Measurements from ENCODE around the gene ALG14. TPM values are rescaled to one million over a fixed set of nuclear protein-coding genes. Genes with fewer than 3 reads are reported as not detected.

Gene ALG14
- total RNA-seq, 2 experiments from 2014 or later, result 0.08 to 0.52 TPM

DNA sequence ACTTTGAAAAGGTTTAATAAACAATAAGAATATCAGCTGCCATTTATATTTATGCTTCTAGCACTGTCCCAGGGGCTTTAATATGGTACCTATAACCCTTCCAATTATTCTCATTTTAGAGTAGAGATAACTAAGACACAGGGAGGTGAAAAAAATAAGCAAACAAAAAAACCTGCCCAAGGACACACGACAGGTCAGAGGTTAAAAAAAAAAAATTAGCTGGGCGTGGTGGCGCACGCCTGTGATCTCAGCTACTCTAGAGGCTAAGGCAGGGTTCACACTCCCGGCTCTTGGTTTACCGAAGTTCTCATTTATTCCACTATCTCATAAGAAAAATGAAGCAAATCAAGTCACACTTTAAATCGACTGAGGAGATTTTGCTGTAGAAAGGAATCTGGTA lies 111.2 kb downstream of the ALG14 start:
- ATAC-seq (ENCODE audit: poor library complexity) (no peak), DNase-seq (no peak)
- H3K36me3 Mint-ChIP-seq (ENCODE audit: low read depth), result peaks cover 3% of the 10 kb centered on the region
- peak overlapping the region; percentile 94 for H3K4me3 Mint-ChIP-seq
- POLR2A ChIA-PET, result no interaction called here
- no peaks in the 10 kb centered on the region for H3K9me3 ChIP-seq (ENCODE audit: control insufficient read depth in 1 of 2, insufficient read depth in 1 of 2, low read length in 2 of 2)
- H3K4me3 ChIP-seq (ENCODE audit: low read length), result no peak overlapping the region
- TF ChIP-seq, protein P1, sequence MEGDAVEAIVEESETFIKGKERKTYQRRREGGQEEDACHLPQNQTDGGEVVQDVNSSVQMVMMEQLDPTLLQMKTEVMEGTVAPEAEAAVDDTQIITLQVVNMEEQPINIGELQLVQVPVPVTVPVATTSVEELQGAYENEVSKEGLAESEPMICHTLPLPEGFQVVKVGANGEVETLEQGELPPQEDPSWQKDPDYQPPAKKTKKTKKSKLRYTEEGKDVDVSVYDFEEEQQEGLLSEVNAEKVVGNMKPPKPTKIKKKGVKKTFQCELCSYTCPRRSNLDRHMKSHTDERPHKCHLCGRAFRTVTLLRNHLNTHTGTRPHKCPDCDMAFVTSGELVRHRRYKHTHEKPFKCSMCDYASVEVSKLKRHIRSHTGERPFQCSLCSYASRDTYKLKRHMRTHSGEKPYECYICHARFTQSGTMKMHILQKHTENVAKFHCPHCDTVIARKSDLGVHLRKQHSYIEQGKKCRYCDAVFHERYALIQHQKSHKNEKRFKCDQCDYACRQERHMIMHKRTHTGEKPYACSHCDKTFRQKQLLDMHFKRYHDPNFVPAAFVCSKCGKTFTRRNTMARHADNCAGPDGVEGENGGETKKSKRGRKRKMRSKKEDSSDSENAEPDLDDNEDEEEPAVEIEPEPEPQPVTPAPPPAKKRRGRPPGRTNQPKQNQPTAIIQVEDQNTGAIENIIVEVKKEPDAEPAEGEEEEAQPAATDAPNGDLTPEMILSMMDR (IDR thresholded peaks at IDR 0.05), result no peak
- peaks cover 6% of the 10 kb centered on the region for H3K4me1 ChIP-seq (ENCODE audit: insufficient read depth, low read length)
- no peaks in the 10 kb centered on the region for H3K27me3 Mint-ChIP-seq
- intact Hi-C loops (cut with DNase I, micrococcal nuclease), result no loop called here
- no peaks in the 10 kb centered on the region for H3K36me3 ChIP-seq (ENCODE audit: insufficient read depth, low read length)
- peak overlapping the region; percentile 83 for H3K27ac Mint-ChIP-seq
- no peaks in the 10 kb centered on the region for H3K9me3 Mint-ChIP-seq
- CTCF ChIA-PET, result no interaction called here
- peaks cover 18% of the 10 kb centered on the region for H3K4me1 Mint-ChIP-seq (ENCODE audit: low read depth)
- H3K27ac ChIP-seq (ENCODE audit: low read depth in 1 of 2, low read length in 2 of 2), result no peak overlapping the region
- no peaks in the 10 kb centered on the region for H3K27me3 ChIP-seq (ENCODE audit: control insufficient read depth in 1 of 2, insufficient read depth in 2 of 2, low read length in 2 of 2)

DNA sequence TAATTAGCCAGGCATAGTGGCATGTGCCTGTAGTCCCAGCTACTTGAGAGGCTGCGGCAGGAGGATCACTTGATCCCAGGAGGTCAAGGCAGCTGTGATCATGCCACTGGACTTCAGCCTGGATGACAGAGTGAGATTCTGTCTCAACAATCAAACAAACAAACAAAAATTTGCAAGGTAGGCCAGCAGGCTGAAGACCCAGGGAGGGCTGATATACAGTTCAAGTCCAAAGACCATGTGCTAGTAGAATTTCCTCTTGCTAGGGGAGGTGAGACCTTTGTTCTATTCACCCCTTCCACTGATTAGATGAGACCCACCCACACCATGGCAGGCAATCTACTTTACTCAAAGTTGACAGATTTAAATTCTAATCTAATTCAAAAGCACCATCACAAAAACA lies 114.7 kb downstream of the ALG14 start:
- no peaks in the 10 kb centered on the region for H3K36me3 ChIP-seq (ENCODE audit: insufficient read depth, low read length)
- Mint-ChIP-seq H3K9me3 (no peaks in the 10 kb centered on the region), H3K4me3 (no peak overlapping the region), H3K27me3 (no peaks in the 10 kb centered on the region), H3K27ac (no peak overlapping the region), H3K4me1 (ENCODE audit: low read depth) (peaks cover 17% of the 10 kb centered on the region), H3K36me3 (ENCODE audit: low read depth) (peaks cover 3% of the 10 kb centered on the region)
- H3K27ac ChIP-seq (ENCODE audit: low read depth in 1 of 2, low read length in 2 of 2), result no peak overlapping the region
- TF ChIP-seq, protein P1 (IDR thresholded peaks at IDR 0.05), result no peak
- no peak for ATAC-seq (ENCODE audit: poor library complexity)
- no peaks in the 10 kb centered on the region for H3K9me3 ChIP-seq (ENCODE audit: control insufficient read depth in 1 of 2, insufficient read depth in 1 of 2, low read length in 2 of 2)
- H3K4me1 ChIP-seq (ENCODE audit: insufficient read depth, low read length), result no peaks in the 10 kb centered on the region
- H3K4me3 ChIP-seq (ENCODE audit: low read length), result no peak overlapping the region
- no peaks in the 10 kb centered on the region for H3K27me3 ChIP-seq (ENCODE audit: control insufficient read depth in 1 of 2, insufficient read depth in 2 of 2, low read length in 2 of 2)
- CTCF ChIA-PET, result no interaction called here
- no peak for DNase-seq
- intact Hi-C loops (cut with DNase I, micrococcal nuclease), result no loop called here
- POLR2A ChIA-PET, result no interaction called here

DNA sequence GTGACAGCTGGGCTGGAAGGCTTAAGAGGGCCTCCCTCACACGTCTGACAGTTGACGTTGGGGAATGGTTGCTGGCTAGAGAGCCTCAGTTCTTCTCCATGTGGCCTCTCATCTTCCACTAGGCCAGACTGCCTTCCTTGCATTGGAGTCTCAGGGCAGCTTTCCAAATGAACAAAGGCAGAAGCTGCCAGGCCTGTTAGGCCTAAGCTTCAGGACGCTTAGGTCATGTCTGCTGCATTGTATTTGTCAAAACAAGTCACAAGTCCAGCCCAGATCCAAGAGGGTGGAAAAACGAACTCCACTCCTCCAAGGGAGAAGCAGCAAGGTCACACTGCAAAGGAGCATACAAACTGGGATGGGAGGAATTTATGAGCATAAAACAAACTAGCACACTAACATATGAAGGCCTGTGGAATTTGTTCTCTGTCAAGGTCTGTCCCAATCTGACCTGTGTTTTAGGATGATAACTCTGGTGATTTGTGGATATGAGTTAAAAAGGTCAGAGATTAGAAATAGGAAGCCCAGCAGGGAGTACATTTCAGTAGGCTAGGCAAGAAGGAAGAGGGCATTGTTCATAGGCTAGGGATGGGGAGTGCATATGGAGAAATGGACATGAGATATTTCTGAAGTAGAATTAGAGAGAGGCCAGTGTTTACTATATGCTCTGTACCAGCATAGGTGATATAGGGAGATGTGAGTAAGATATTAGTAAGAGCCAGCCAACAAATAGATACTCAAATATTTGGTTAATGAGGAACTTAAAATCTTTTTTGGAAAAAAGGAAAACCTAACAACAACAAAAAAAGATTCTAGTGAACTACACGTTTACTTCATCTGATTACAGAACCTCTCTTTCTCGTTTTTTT lies 116.8 kb downstream of the ALG14 start:
- no peaks in the 10 kb centered on the region for H3K4me1 Mint-ChIP-seq (ENCODE audit: low read depth)
- H3K36me3 Mint-ChIP-seq (ENCODE audit: low read depth), result no peaks in the 10 kb centered on the region
- ChIA-PET CTCF (interaction anchor here (0.6 kb wide), 1 partner anchor 148 kb away, joined by 3 read pairs; no protein-coding TSS in a partner anchor), POLR2A (no interaction called here)
- TF ChIP-seq, protein P1 (IDR thresholded peaks at IDR 0.05), result no peak
- DNase-seq (no peak), ATAC-seq (ENCODE audit: poor library complexity) (no peak)
- Histone ChIP-seq H3K36me3 (ENCODE audit: insufficient read depth, low read length) (no peaks in the 10 kb centered on the region), H3K4me1 (ENCODE audit: insufficient read depth, low read length) (no peaks in the 10 kb centered on the region), H3K9me3 (ENCODE audit: control insufficient read depth in 1 of 2, insufficient read depth in 1 of 2, low read length in 2 of 2) (no peaks in the 10 kb centered on the region), H3K27me3 (ENCODE audit: control insufficient read depth in 1 of 2, insufficient read depth in 2 of 2, low read length in 2 of 2) (no peaks in the 10 kb centered on the region), H3K27ac (ENCODE audit: low read depth in 1 of 2, low read length in 2 of 2) (no peak overlapping the region), H3K4me3 (ENCODE audit: low read length) (no peak overlapping the region)
- no peaks in the 10 kb centered on the region for H3K27me3 Mint-ChIP-seq
- intact Hi-C loops (cut with DNase I, micrococcal nuclease), result no loop called here
- no peak overlapping the region for H3K27ac Mint-ChIP-seq
- no peaks in the 10 kb centered on the region for H3K9me3 Mint-ChIP-seq
- H3K4me3 Mint-ChIP-seq, result no peak overlapping the region
